ENCODE data around the gene FBLN5. TPM values are rescaled to one million over a fixed set of nuclear protein-coding genes. Genes with fewer than 3 reads are reported as not detected.
"Not testable (repeated sequence)": the region's sequence is repeated elsewhere in the genome, so short reads cannot be mapped to it uniquely, and the experiment has no call there.

Gene FBLN5
- total RNA-seq, 2 experiments from 2014 or later, result 2.0 to 2.5 TPM

GRCh38 chr14:91872517-91873470 lies 74.7 kb downstream of the FBLN5 start:
- Mint-ChIP-seq H3K4me3 (peak overlapping the region; percentile 68), H3K4me1 (peaks cover 81% of the 10 kb centered on the region), H3K27ac (peak overlapping the region; percentile 95), H3K27me3 (no peaks in the 10 kb centered on the region), H3K36me3 (ENCODE audit: low read depth) (peaks cover 2% of the 10 kb centered on the region), H3K9me3 (no peaks in the 10 kb centered on the region)
- peak; percentile 42 for DNase-seq
- CTCF ChIA-PET, result interaction anchor here (1.3 to 3.0 kb wide), 5 partner anchors 9 to 234 kb away, joined by 4 to 10 read pairs (median 8); partner anchors contain the start of gene ATXN3
- POLR2A ChIA-PET, result interaction anchor here (0.8 to 4.7 kb wide), 15 partner anchors 8 to 629 kb away, joined by 3 to 44 read pairs (median 4); partner anchors contain the start of gene PPP4R3A

- POLR2A ChIA-PET, result interaction anchor here (0.6 to 4.7 kb wide), 11 partner anchors 9 to 629 kb away, joined by 3 to 44 read pairs (median 3); partner anchors contain the start of gene PPP4R3A
- H3K27ac Mint-ChIP-seq, result peak overlapping the region; percentile 95
- DNase-seq, result peak; percentile 57
Observed at GRCh38 chr14:91872011-91872501, 75.4 kb downstream of the FBLN5 start.

GRCh38 chr14:91871401-91871800 lies 76.1 kb downstream of the FBLN5 start:
- Mint-ChIP-seq H3K4me1 (peaks cover 85% of the 10 kb centered on the region), H3K27ac (peak overlapping the region; percentile 95)
- H3K4me3 Mint-ChIP-seq; H3K9me3 Mint-ChIP-seq; DNase-seq; H3K36me3 Mint-ChIP-seq (ENCODE audit: low read depth); H3K27me3 Mint-ChIP-seq: not testable (repeated sequence)
- ChIA-PET CTCF (interaction anchor here (0.6 to 3.0 kb wide), 7 partner anchors 8 to 561 kb away, joined by 3 to 10 read pairs (median 4); no protein-coding TSS in a partner anchor), POLR2A (interaction anchor here (0.6 to 4.7 kb wide), 6 partner anchors 9 to 628 kb away, joined by 3 to 44 read pairs (median 3); no protein-coding TSS in a partner anchor)

More at GRCh38 chr14:91872011-91872501, 75.4 kb downstream of the FBLN5 start:
- Mint-ChIP-seq H3K27me3 (no peaks in the 10 kb centered on the region), H3K36me3 (ENCODE audit: low read depth) (peaks cover 5% of the 10 kb centered on the region), H3K9me3 (no peaks in the 10 kb centered on the region), H3K4me3 (peak overlapping the region; percentile 68), H3K4me1 (peaks cover 85% of the 10 kb centered on the region)
- CTCF ChIA-PET, result interaction anchor here (0.9 to 3.0 kb wide), 6 partner anchors 8 to 125 kb away, joined by 3 to 10 read pairs (median 6); no protein-coding TSS in a partner anchor

GRCh38 chr14:91870890-91871289 lies 76.6 kb downstream of the FBLN5 start:
- ChIA-PET CTCF (interaction anchor here (1.3 to 2.7 kb wide), 4 partner anchors 9 to 126 kb away, joined by 4 to 8 read pairs (median 6); no protein-coding TSS in a partner anchor), POLR2A (interaction anchor here (1.0 to 2.7 kb wide), 2 partner anchors 12 to 31 kb away, joined by 3 to 12 read pairs; no protein-coding TSS in a partner anchor)
- H3K4me1 Mint-ChIP-seq, result peaks cover 87% of the 10 kb centered on the region
- no peak for DNase-seq
- peak overlapping the region; percentile 95 for H3K27ac Mint-ChIP-seq
- H3K4me3 Mint-ChIP-seq, result peak overlapping the region; percentile 61
- H3K36me3 Mint-ChIP-seq (ENCODE audit: low read depth), result peaks cover 15% of the 10 kb centered on the region
- H3K9me3 Mint-ChIP-seq, result no peaks in the 10 kb centered on the region
- H3K27me3 Mint-ChIP-seq, result no peaks in the 10 kb centered on the region

- ChIA-PET CTCF (no interaction called here), POLR2A (interaction anchor here (1.1 to 4.4 kb wide), 5 partner anchors 9 to 1473 kb away, joined by 3 to 34 read pairs (median 5); partner anchors contain the start of genes CALM1, PPP4R3A and TRIP11)
- peaks cover 83% of the 10 kb centered on the region for H3K4me1 Mint-ChIP-seq
- no peaks in the 10 kb centered on the region for H3K9me3 Mint-ChIP-seq
- H3K36me3 Mint-ChIP-seq (ENCODE audit: low read depth), result peaks cover 18% of the 10 kb centered on the region
- peak; percentile 74 for DNase-seq
- peak overlapping the region; percentile 95 for H3K27ac Mint-ChIP-seq
- peak overlapping the region; percentile 61 for H3K4me3 Mint-ChIP-seq
- H3K27me3 Mint-ChIP-seq, result no peaks in the 10 kb centered on the region
Observed at GRCh38 chr14:91870001-91870400, 77.5 kb downstream of the FBLN5 start.

GRCh38 chr14:91869556-91869955 lies 77.9 kb downstream of the FBLN5 start:
- peak overlapping the region; percentile 61 for H3K4me3 Mint-ChIP-seq
- ChIA-PET POLR2A (interaction anchor here (1.1 to 4.4 kb wide), 5 partner anchors 8 to 1472 kb away, joined by 3 to 34 read pairs (median 5); partner anchors contain the start of genes CALM1, PPP4R3A and TRIP11), CTCF (no interaction called here)
- no peaks in the 10 kb centered on the region for H3K27me3 Mint-ChIP-seq
- no peak for DNase-seq
- peaks cover 80% of the 10 kb centered on the region for H3K4me1 Mint-ChIP-seq
- peaks cover 21% of the 10 kb centered on the region for H3K36me3 Mint-ChIP-seq (ENCODE audit: low read depth)
- peak overlapping the region; percentile 95 for H3K27ac Mint-ChIP-seq
- no peaks in the 10 kb centered on the region for H3K9me3 Mint-ChIP-seq

GRCh38 chr14:91867316-91867988 lies 80.0 kb downstream of the FBLN5 start, which contains the start of gene TC2N:
TSS of gene TC2N (minus strand) at chr14:91867536. CDS start at chr14:91813769, 53,767 bp downstream.
- peak; percentile 81 for DNase-seq
- Mint-ChIP-seq H3K27ac (peak within 1 kb of the TSS; percentile 95), H3K4me1 (peaks cover 78% of the 10 kb centered on the region), H3K36me3 (ENCODE audit: low read depth) (peaks cover 42% of the 10 kb centered on the region), H3K9me3 (no peaks in the 10 kb centered on the region), H3K4me3 (peak within 1 kb of the TSS; percentile 94), H3K27me3 (no peaks in the 10 kb centered on the region)
- CTCF ChIA-PET, result interaction anchor here (0.9 to 2.7 kb wide), 6 partner anchors 9 to 129 kb away, joined by 3 to 25 read pairs (median 3); no protein-coding TSS in a partner anchor
- POLR2A ChIA-PET, result interaction anchor here (0.7 to 4.4 kb wide), 35 partner anchors 8 to 1483 kb away, joined by 3 to 34 read pairs (median 4); partner anchors contain the start of genes CPSF2, DGLUCY, NDUFB1 and PPP4R3A

GRCh38 chr14:91866511-91867295 lies 80.8 kb downstream of the FBLN5 start:
- Mint-ChIP-seq H3K36me3 (ENCODE audit: low read depth) (peaks cover 45% of the 10 kb centered on the region), H3K27ac (peak overlapping the region; percentile 95), H3K4me3 (peak overlapping the region; percentile 94), H3K4me1 (peaks cover 78% of the 10 kb centered on the region), H3K27me3 (no peaks in the 10 kb centered on the region), H3K9me3 (no peaks in the 10 kb centered on the region)
- ChIA-PET POLR2A (interaction anchor here (0.7 to 4.4 kb wide), 33 partner anchors 8 to 1482 kb away, joined by 3 to 34 read pairs (median 4); partner anchors contain the start of genes CPSF2, DGLUCY, NDUFB1 and PPP4R3A), CTCF (interaction anchor here (0.9 to 2.7 kb wide), 6 partner anchors 8 to 130 kb away, joined by 3 to 25 read pairs (median 3); no protein-coding TSS in a partner anchor)
- DNase-seq, result no peak

- POLR2A ChIA-PET, result interaction anchor here (1.1 to 4.4 kb wide), 12 partner anchors 8 to 752 kb away, joined by 3 to 34 read pairs (median 8); partner anchors contain the start of genes CPSF2, DGLUCY, NDUFB1 and PPP4R3A
- H3K4me1 Mint-ChIP-seq, result peaks cover 77% of the 10 kb centered on the region
- CTCF ChIA-PET, result interaction anchor here (1.4 to 2.7 kb wide), 2 partner anchors 45 to 131 kb away, joined by 5 to 25 read pairs; no protein-coding TSS in a partner anchor
- H3K4me3 Mint-ChIP-seq, result peak overlapping the region; percentile 94
- DNase-seq, result peak; percentile 53
- no peaks in the 10 kb centered on the region for H3K9me3 Mint-ChIP-seq
- H3K36me3 Mint-ChIP-seq (ENCODE audit: low read depth), result peaks cover 50% of the 10 kb centered on the region
- H3K27ac Mint-ChIP-seq, result peak overlapping the region; percentile 95
- H3K27me3 Mint-ChIP-seq, result no peaks in the 10 kb centered on the region
Observed at GRCh38 chr14:91866061-91866460, 81.4 kb downstream of the FBLN5 start.

GRCh38 chr14:91862417-91862816 lies 85.1 kb downstream of the FBLN5 start:
- DNase-seq, result no peak
- Mint-ChIP-seq H3K27ac (peak overlapping the region; percentile 66), H3K4me3 (peak overlapping the region; percentile 70), H3K4me1 (peaks cover 75% of the 10 kb centered on the region), H3K9me3 (no peaks in the 10 kb centered on the region), H3K36me3 (ENCODE audit: low read depth) (peaks cover 81% of the 10 kb centered on the region), H3K27me3 (no peaks in the 10 kb centered on the region)
- ChIA-PET CTCF (interaction anchor here (1.4 to 1.9 kb wide), 2 partner anchors 9 to 49 kb away, joined by 7 to 12 read pairs; no protein-coding TSS in a partner anchor), POLR2A (interaction anchor here (1.6 to 3.9 kb wide), 3 partner anchors 11 to 61 kb away, joined by 4 to 44 read pairs (median 5); no protein-coding TSS in a partner anchor)

GRCh38 chr14:91861091-91861490 lies 86.4 kb downstream of the FBLN5 start:
- ChIA-PET POLR2A (interaction anchor here (1.0 to 3.9 kb wide), 5 partner anchors 9 to 352 kb away, joined by 3 to 44 read pairs (median 4); no protein-coding TSS in a partner anchor), CTCF (interaction anchor here (1.0 to 1.9 kb wide), 3 partner anchors 10 to 136 kb away, joined by 3 to 12 read pairs (median 7); no protein-coding TSS in a partner anchor)
- peak overlapping the region; percentile 79 for H3K27ac Mint-ChIP-seq
- peak overlapping the region; percentile 53 for H3K4me3 Mint-ChIP-seq
- H3K36me3 Mint-ChIP-seq (ENCODE audit: low read depth), result peaks cover 83% of the 10 kb centered on the region
- no peaks in the 10 kb centered on the region for H3K9me3 Mint-ChIP-seq
- no peaks in the 10 kb centered on the region for H3K27me3 Mint-ChIP-seq
- peaks cover 79% of the 10 kb centered on the region for H3K4me1 Mint-ChIP-seq
- DNase-seq, result no peak

Data from activated CD4-positive, alpha-beta memory T cell treated with anti-CD3 and anti-CD28 coated beads, Interleukin-2, amount 10 ng/mL, durations not matched to agents 7 days and 5 days (primary cell).